ENCODE results near the gene BLOC1S3. TPM values are rescaled to one million over a fixed set of nuclear protein-coding genes. Genes with fewer than 3 reads are reported as not detected.

The BLOC1S3 gene
- total RNA-seq, 4 donors from 2014 or later, result 6.4 to 13.1 (median 8.2) TPM

DNA sequence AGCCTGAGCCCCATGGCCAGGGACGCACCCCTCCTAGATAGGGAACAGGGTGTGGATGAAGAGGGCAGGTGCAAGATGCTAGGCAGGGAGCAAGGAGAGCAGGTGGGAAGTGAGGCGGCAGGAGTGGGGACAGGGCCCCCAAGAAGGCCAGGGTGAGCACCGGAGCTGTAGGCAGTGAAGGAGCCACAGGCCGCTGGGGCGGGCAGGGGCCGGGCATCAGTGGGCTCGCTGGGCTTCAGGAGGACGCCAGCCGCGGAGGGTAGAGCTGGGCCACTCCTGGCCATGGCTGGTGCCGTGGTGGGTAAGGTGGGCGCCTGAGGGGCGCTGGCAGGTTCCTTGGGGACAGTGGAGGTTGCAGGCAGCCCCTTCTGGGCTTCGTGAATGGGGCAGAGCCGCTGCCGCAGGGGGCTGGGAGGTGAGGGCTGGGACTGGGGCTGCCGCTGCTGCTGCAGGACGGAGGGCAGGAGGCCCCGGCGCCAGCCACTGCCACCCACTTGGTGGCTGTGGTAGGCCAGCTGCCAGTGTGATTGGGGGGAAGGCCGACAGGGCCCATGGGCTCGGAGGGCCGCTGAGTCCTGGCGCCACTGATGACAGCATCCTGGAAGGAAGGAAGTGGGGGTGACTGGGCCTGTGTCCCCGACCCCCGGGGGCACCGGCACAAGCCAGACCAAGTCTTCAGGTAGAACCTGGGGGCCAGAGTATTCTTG lies 19.9 kb upstream of the BLOC1S3 start:
- ATAC-seq (ENCODE audit: low FRiP score) (no peak), DNase-seq (ENCODE audit: low spot score) (no peak)
- TF ChIP-seq, protein P1, sequence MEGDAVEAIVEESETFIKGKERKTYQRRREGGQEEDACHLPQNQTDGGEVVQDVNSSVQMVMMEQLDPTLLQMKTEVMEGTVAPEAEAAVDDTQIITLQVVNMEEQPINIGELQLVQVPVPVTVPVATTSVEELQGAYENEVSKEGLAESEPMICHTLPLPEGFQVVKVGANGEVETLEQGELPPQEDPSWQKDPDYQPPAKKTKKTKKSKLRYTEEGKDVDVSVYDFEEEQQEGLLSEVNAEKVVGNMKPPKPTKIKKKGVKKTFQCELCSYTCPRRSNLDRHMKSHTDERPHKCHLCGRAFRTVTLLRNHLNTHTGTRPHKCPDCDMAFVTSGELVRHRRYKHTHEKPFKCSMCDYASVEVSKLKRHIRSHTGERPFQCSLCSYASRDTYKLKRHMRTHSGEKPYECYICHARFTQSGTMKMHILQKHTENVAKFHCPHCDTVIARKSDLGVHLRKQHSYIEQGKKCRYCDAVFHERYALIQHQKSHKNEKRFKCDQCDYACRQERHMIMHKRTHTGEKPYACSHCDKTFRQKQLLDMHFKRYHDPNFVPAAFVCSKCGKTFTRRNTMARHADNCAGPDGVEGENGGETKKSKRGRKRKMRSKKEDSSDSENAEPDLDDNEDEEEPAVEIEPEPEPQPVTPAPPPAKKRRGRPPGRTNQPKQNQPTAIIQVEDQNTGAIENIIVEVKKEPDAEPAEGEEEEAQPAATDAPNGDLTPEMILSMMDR (IDR thresholded peaks at IDR 0.05), result no peak

DNA sequence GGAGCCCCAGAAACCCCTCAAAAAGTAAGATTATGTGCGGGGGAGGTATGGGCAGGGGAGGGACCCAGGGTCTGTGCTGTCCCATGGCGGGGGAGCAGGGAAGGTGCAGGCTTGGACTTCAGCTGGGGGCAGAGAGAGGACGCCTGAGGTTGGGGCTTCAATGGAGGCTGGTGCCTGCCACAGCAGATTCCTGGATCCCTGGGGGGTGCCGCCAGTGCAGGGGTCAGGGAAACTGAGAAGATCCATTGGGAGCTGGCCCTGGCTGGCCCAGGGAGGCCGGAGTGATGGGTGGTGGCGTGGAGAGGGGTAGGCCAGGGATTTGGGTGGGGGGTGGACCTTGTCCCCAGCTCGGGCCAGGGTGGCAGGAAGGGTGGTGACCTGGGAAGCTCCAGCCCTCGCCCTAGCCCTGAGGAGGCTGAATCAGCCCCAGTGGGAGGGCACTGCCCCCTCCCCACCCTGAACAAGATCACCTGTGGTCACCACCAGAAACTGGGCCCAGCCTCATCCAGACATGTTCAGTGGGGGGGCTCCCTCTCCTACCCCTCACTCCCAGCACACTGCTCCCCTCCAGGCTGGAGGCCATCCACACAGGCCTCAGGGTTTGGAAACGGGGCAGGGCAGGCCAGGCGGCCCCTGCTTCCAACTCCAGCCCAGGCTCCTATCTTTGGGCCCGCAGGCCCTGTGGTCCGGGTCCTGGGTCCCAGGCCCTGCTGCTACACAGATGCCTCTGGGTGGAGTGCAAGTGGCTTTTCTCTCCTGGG lies 19.2 kb upstream of the BLOC1S3 start:
- DNase-seq (ENCODE audit: low spot score) (no peak), ATAC-seq (ENCODE audit: low FRiP score) (no peak)
- TF ChIP-seq, protein P1 (IDR thresholded peaks at IDR 0.05), result no peak

DNA sequence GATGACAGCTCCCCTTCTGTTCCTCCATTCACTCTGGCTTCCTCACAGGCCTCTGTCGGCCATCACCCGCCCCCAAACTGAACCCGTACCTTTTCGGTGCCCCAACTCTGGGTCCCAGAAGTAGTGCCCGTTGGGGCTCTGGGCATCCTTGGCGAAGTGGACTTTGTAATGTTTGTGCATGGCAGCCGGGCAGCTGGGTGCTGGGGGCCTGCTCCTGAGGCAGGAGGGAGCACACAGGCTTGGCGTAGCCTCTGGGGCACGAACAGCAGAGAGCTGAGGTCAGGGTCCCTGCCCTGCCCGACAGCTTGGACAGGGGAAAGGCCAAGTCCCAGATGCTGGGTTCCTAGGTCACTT lies 18.6 kb upstream of the BLOC1S3 start:
- TF ChIP-seq, protein P1 (IDR thresholded peaks at IDR 0.05), result no peak

DNA sequence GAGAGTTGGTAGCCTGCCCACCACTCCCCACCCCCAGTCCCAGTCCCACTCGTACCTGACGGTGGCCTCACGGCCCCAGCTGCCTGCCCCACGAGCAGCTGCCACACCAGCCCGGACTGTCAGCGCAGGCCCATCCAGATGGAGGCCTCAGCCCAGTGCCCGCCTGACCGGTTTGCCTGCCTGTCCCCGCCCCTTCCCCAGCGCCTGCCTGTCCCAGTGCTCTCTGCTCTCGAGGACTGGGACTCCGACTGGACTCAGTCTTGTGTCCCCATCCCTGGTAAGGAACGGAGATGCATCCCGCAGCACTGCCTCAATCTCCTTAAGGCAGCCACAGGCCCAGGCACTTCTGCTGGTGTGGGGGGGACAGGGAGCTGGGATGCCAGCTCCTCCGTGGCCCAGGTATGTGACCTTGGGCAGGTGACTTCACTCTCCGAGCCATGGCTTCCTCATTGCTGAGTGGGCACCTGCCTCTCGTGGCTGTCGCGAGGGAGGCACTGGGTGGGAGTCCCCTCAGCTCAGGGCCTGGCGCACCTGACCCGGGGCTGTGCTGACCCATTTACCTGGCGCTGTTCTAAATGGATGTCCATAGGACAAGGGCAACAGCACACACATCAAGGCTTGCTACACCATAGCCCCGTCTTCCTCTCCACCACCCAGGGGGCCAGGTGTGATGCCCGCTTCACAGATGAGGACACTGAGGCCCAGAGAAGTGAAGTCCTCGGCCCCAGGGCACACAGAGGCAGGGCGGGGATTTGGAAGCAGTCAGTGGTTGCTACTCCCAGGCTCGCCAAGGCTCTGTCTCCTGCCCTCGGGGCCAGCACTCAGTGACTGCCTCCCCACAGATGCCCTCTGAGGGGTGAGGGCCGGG lies 17.5 kb upstream of the BLOC1S3 start, which contains the start of gene NKPD1:
Gene NKPD1, minus strand, starts transcription at position 113 of the 868 bp plus-strand sequence. CDS start 832 bp downstream, outside the sequence.
- TF ChIP-seq, protein P1 (IDR thresholded peaks at IDR 0.05), result no peak
- DNase-seq (ENCODE audit: low spot score) (no peak), ATAC-seq (ENCODE audit: low FRiP score) (no peak)

More for the DNA sequence above, 18.6 kb upstream of the BLOC1S3 start:
- DNase-seq (ENCODE audit: low spot score) (no peak), ATAC-seq (ENCODE audit: low FRiP score) (no peak)

DNA sequence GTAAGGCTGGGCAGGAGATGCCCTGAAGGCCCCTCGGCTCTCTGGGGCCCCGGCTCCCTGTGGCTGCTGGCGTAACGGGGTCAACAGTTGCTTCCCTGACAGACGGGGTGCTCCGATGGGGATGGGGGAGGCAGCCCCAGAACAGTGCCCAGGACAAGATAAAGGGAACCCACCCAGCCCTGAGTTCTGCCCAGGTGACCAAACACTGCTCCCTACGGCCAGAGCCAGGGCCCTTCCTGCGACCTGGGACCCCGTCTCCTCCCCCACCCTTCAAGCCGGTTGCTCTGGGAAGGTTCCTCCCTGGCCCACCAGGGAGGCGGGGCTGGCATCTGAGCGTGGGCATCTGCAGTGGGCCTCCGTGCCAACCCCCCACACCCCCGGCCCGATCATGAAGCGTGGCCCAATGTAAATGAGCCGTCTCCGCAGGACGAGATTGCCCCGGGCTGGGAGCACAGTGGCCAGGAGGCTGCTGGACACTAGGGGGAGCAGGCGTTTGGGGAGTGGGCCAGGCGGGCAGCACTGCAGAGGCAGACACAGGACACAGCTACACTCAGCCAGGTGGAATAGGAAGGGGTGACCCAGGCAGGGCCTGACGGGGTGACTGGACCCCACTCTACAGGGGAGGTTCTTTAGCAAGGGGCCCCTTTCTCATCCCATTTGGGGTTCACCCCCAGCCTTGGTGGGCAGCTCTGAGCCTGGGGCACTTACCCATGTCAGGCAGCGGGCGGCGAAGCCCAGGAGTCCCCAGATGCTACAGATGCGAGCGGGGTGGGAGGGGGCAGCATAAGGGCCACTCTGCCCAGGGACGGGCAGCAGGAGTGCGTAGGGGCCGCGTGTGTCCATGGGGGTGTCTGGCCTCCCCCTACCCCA lies 16.6 kb upstream of the BLOC1S3 start:
- peak; percentile 18 for ATAC-seq (ENCODE audit: low FRiP score)
- TF ChIP-seq, protein P1 (IDR thresholded peaks at IDR 0.05), result no peak
- DNase-seq (ENCODE audit: low spot score), result no peak

DNA sequence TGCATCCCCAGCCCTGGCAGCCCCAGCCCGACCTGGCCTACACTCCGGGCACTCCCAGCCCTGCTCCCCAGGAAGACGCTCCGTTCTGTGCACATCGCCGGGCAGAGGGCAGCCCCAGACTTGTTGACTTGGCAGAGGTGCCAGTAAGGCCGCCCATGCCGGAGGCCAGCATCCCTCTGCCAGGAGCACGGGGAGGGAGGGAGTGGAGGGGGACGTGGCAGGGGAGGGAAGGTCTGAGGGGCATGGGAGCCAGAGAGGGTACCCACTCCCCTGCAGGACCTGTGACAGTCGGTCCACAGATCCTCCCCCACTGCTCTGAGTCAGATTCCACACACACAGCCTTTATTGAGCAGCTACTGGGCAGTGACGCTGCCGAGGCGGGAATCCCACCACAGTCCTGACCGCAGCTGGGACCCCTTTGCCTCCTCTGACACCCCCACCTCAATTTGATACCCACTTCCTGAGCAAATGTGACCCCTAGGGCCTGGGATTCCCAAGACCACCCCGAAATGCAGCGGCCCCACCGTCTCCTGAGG lies 15.9 kb upstream of the BLOC1S3 start:
- ATAC-seq (ENCODE audit: low FRiP score), result no peak
- TF ChIP-seq, protein P1 (IDR thresholded peaks at IDR 0.05), result no peak
- DNase-seq (ENCODE audit: low spot score), result no peak
